Mesenteric fat pad (tissue), 1 donor: ENCODE measurements around the gene PRSS33. TPM values are rescaled to one million over a fixed set of nuclear protein-coding genes. Genes with fewer than 3 reads are reported as not detected.
A peak's percentile ranks its signal among the peaks of the same experiment; 100 is the strongest.

Source experiments
- DNase-seq: peaks from one replicate; pipeline ENCODE4 v3.0.0-alpha.2; 2020; ENCODE audit warnings: low spot score
- long read RNA-seq: library from polyadenylated mRNA; unstranded; transcript quantifications from one replicate; pipeline ENCODE4 v2.0.0, GENCODE V29; 2020
- total RNA-seq: library from RNA; stranded (reverse); fragmentation: NEBNext Ultra II Directional; extraction: Animal tissue kit (Norgen Biotek cat#: 25700); gene quantifications from one replicate; pipeline ENCODE4 v1.2.1, GENCODE V29; 2021
- donor health status: DM: yes; HTN: yes; CAD: no.

PRSS33 gene
- not detected for total RNA-seq
- long read RNA-seq = 0 reads

GRCh38 chr16:2787406-2787805 is at the start of gene PRSS33:
Gene PRSS33, minus strand, starts transcription at chr16:2787560. Its CDS starts 1,013 bp downstream, at chr16:2786547.
- DNase-seq = no peak

GRCh38 chr16:2836646-2837508 is 49.5 kb upstream of the PRSS33 start:
- DNase-seq = no peak

GRCh38 chr16:2835638-2836493 is 48.5 kb upstream of the PRSS33 start:
- DNase-seq = no peak

- DNase-seq = no peak
Measured at GRCh38 chr16:2834968-2835367, 47.6 kb upstream of the PRSS33 start.

- no peak for DNase-seq
Measured at GRCh38 chr16:2833776-2834175, 46.4 kb upstream of the PRSS33 start.

- no peak for DNase-seq
Measured at GRCh38 chr16:2831203-2831602, 43.8 kb upstream of the PRSS33 start.

GRCh38 chr16:2830355-2830695 is 43.0 kb upstream of the PRSS33 start:
- no peak for DNase-seq

GRCh38 chr16:2829501-2830354 is 42.4 kb upstream of the PRSS33 start, which contains the start of gene ZG16B:
Gene ZG16B, plus strand, starts transcription at chr16:2830303. Its CDS starts 139 bp downstream, at chr16:2830442.
- DNase-seq = no peak

GRCh38 chr16:2828876-2829430 is 41.6 kb upstream of the PRSS33 start:
- no peak for DNase-seq

GRCh38 chr16:2828521-2828840 is 41.1 kb upstream of the PRSS33 start:
- DNase-seq = no peak

- no peak for DNase-seq
Measured at GRCh38 chr16:2827831-2828520, 40.6 kb upstream of the PRSS33 start.

GRCh38 chr16:2827374-2827791 is 40.0 kb upstream of the PRSS33 start:
- no peak for DNase-seq

GRCh38 chr16:2826591-2827373 is 39.4 kb upstream of the PRSS33 start:
- DNase-seq = peak; percentile 57

- peak; percentile 73 for DNase-seq
Measured at GRCh38 chr16:2825906-2826305, 38.5 kb upstream of the PRSS33 start.

GRCh38 chr16:2825049-2825742 is 37.8 kb upstream of the PRSS33 start:
- peak; percentile 67 for DNase-seq

- peak; percentile 84 for DNase-seq
Measured at GRCh38 chr16:2824626-2825025, 37.3 kb upstream of the PRSS33 start.

- DNase-seq = no peak
Measured at GRCh38 chr16:2822496-2822895, 35.1 kb upstream of the PRSS33 start.

GRCh38 chr16:2822158-2822495 is 34.8 kb upstream of the PRSS33 start:
- DNase-seq = no peak
